Panc1 (cell line): ENCODE data around the gene TGFBR1.

Experiments
- CTCF ChIP-seq: fragments of 450-650 bp; IDR thresholded peaks from 2 replicates; pipeline ENCODE4 v1.5.1; 2017; ENCODE audit warnings: mild to moderate bottlenecking
- POLR2AphosphoS5 ChIP-seq: IDR thresholded peaks from 2 replicates; pipeline ENCODE4 v1.6.1; 2012; ENCODE audit warnings: mild to moderate bottlenecking, low read depth, low read length, moderate library complexity
- REST ChIP-seq, 2 experiments: IDR thresholded peaks; 2 replicates each; pipeline ENCODE4 v1.6.1; 2011 to 2012; ENCODE audit warnings: low read depth in 2 of 2, control low read depth in 1 of 2, low read length in 1 of 2, mild to moderate bottlenecking in 1 of 2, moderate library complexity in 1 of 2; ENCODE audit not compliant: insufficient read depth in 1 of 2
- TCF7L2 ChIP-seq: IDR thresholded peaks from 2 replicates; pipeline ENCODE4 v1.6.1; 2011; ENCODE audit warnings: mild to moderate bottlenecking, low read depth, low read length, inconsistent platforms

- TF ChIP-seq CTCF (no peak), TCF7L2 (no peak), REST (IDR thresholded peaks at IDR 0.05; ENCODE audit: insufficient read depth in 1 of 2, low read depth in 2 of 2, low read length in 1 of 2) (no peak), POLR2AphosphoS5 (no peak)
Measured at GRCh38 chr9:99172124-99173091, 67.5 kb downstream of the TGFBR1 start.
